NCI-H524 (cell line): Measurements from ENCODE around the gene ATP2B2.

Experiments used
- DNase-seq, 2 experiments: peaks; one replicate each; lab custom pipeline; 2025; lab: John Stamatoyannopoulos, UW

The ATP2B2 gene

GRCh38 chr3:10510743-10511432, 5.5 kb upstream of the ATP2B2 start:
- DNase-seq, result peak in 1 of 2 experiments; percentile 17

GRCh38 chr3:10510086-10510742, 4.8 kb upstream of the ATP2B2 start:
- no peak for DNase-seq

GRCh38 chr3:10509325-10509724, 3.9 kb upstream of the ATP2B2 start:
- no peak for DNase-seq

DNA sequence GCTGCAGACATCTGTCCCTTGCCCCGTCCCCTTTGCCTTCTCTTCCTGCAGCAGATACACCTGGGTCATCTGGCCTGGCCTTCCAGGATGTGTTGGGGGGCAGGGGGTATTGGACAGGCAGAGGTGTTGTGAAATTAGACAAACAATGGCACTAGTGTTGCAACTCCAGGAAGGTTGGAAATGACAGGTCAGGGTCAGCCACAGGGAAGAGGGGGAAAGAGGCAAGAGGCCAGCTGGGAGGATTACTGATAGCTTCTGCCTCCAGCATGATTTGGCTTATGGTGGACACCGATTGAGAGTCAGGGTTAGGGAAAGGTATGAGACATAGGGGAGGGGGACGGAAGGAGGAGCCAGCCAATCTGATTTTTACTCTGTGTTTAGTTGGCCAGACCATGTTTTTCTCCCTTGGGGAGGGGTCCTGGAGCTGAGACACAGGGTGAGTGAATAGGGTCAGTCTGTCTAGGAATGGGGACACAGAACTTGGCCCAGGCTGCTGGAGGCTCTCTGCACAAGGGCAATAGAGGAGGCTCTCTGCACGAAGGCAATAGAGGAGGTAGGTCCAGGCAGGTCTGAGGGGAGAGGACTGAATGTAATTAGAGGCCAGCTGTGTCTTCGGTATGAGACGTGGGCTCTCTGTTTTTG, 3.4 kb upstream of the ATP2B2 start:
- no peak for DNase-seq

GRCh38 chr3:10508235-10508618, 2.8 kb upstream of the ATP2B2 start:
- no peak for DNase-seq

DNA sequence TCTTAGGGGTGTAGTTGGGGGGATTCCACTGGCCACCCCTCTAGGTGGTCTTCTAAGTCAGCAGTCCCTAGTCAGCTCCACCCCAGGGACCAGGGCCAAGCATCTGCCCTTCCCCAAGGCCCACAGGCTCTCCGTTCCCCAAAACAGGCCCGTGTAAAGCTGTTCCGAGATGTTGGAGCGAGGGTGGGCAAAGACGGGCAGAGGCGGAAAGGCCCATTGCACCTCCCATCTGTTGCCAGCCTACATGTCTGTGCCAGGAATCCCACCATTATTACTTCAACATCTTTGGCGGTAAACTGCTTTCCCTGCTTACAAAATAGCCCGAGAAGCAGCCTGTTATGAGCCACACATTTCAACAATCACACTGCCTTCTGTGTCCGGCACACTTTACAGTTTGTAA, 1.9 kb upstream of the ATP2B2 start:
- DNase-seq, result no peak

GRCh38 chr3:10506696-10507095, 1.3 kb upstream of the ATP2B2 start:
- no peak for DNase-seq

DNA sequence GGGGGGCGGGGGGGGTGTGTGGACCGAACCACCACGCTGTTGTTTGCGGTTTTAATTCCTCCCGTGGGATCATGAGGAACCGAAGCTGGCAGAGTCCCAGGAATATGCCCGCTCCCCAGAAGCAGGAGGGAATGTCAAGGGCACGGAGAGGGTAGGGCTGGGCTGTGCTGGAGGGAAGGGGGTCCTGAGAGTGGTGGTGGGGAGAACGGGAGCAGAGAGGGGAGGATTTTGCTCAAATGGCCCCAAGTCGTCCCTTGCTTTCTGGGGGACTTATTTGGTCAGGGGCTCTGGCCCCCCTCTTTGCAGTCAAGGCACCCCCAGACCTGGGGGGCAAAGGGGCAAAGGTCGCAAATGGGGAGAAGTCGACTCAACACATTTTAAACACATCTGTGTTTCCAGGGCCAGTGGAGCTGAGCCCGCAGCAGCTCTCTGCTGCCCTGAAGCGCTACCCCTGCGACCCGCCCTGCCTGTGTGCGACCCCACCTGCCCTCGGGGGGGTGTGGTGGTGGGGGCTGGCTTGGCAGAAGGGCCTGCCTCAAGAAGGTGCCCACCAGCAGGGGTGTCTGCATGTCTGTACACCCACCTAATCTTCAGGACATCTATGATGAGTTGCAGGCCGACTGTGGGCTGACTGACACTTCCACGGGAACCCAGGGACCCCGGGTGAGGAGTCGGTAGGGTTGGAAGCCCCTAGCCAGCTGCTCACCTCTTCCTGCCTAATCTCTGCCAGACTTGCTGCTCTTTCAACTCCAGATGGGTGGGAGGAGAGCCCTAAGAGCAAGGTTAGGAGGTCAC, 602 bp upstream of the ATP2B2 start:
- peak; percentile 70 to 75 for DNase-seq

- DNase-seq, result peak in 1 of 2 experiments; percentile 62
These were observed 976 bp downstream of the ATP2B2 start for GRCh38 chr3:10504171-10505049.

- DNase-seq, result no peak
These were observed 2.1 kb downstream of the ATP2B2 start for GRCh38 chr3:10503217-10503796.

- no peak for DNase-seq
These were observed 3.1 kb downstream of the ATP2B2 start for GRCh38 chr3:10502185-10502880.

DNA sequence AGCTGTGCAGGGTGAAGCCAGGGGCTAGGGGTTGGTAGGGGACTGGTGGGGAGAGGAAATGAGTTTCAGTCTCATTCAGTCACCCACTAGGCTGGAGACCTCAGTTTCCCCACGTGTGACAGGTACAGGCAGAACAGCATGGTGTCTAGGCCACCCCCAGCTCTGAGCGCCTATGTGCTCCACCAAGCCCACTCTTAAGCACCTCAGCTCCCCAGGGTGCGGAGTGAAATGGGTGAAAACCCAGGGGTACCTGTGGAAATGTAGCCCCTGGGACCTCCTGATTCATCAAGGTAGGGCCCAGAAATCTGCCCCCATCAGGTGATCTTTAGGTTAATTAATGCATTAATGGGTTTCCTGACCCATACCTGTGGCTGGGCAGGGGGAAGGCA, 3.7 kb downstream of the ATP2B2 start:
- no peak for DNase-seq

GRCh38 chr3:10500717-10501663, 4.4 kb downstream of the ATP2B2 start:
- DNase-seq, result no peak

- no peak for DNase-seq
These were observed 7.1 kb downstream of the ATP2B2 start for GRCh38 chr3:10498271-10498670.

GRCh38 chr3:10497439-10497838, 7.9 kb downstream of the ATP2B2 start:
- no peak for DNase-seq

GRCh38 chr3:10496121-10496863, 9.1 kb downstream of the ATP2B2 start:
- peak in 1 of 2 experiments; percentile 28 for DNase-seq

- DNase-seq, result no peak
These were observed 9.8 kb downstream of the ATP2B2 start for GRCh38 chr3:10495614-10496013.

DNA sequence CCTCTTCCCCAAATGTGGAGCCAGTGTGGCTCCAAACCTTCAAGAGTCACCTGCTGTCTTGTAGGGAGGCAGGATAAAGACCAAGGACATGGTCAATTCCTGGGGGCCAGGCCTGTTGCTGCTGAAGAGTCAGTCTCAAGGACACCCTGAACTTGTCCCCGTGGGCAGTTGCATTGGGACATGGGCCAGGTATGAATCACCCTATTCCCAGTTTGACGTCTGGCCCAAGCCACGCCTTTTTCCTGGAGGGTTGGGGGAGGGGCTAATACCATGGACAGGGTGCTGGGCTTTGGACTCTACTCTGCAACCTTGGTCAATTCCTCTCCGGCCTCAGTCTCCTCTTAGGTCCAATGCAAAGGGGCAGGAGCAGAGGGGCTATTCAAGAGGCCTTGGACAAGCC, 10.4 kb downstream of the ATP2B2 start:
- no peak for DNase-seq

DNA sequence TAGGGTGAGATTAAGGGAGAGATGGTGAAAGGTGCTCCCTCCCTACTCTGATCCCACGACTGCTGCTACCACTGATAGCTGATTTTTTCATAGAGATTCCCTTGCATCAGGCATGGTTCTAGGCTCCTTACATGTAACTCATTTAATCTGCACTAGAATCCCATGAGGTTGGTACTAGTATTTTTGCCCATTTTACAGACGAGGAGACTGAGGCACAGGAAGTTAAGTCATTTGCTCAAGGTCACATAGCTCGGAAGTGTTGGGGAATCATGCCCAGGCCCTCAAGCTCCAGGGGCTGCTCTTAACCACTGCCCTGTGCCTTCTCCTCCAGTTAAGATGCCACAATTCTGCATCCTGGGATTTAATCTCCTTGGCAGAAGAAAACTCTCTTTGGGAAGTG, 11.2 kb downstream of the ATP2B2 start:
- no peak for DNase-seq
